T-helper 1 cell (primary cell): ENCODE measurements around the gene MAPKAPK3.

Experiments
- DNase-seq, 5 donors: peaks; one replicate each; pipeline ENCODE4 v3.0.0-alpha.2; 2012 to 2020
- total RNA-seq, 4 donors: gene quantifications; one replicate each; lab custom pipeline; 2026; lab: John Stamatoyannopoulos, UW

MAPKAPK3 gene
- 41.1 to 64.0 (median 50.9) reads per million in 4 donors for total RNA-seq

- peak in 2 of 5 donors; percentile 23 to 30 for DNase-seq
Measured at GRCh38 chr3:50617096-50617791, at the start of gene MAPKAPK3. Gene MAPKAPK3 (plus strand): TSS chr3:50617151. CDS start chr3:50617566, 415 bp downstream.

- peak; percentile 90 to 96 (median 92) for DNase-seq
Measured at GRCh38 chr3:50567386-50568167, 49.4 kb upstream of the MAPKAPK3 start, which contains the start of gene C3orf18. Gene C3orf18 (minus strand): TSS chr3:50567747. CDS start chr3:50565699, 2,048 bp downstream.

GRCh38 chr3:50568947-50569749, 47.8 kb upstream of the MAPKAPK3 start, which contains the start of gene HEMK1:
Gene HEMK1 (plus strand): TSS chr3:50569522. CDS start chr3:50571105, 1,583 bp downstream.
- peak; percentile 88 to 94 (median 92) for DNase-seq

- no peak for DNase-seq
Measured at GRCh38 chr3:50570508-50571279, 46.3 kb upstream of the MAPKAPK3 start.

- DNase-seq: no peak
Measured at GRCh38 chr3:50571486-50571885, 45.5 kb upstream of the MAPKAPK3 start.

GRCh38 chr3:50572158-50572557, 44.8 kb upstream of the MAPKAPK3 start:
- peak; percentile 57 to 88 (median 72) for DNase-seq

DNA sequence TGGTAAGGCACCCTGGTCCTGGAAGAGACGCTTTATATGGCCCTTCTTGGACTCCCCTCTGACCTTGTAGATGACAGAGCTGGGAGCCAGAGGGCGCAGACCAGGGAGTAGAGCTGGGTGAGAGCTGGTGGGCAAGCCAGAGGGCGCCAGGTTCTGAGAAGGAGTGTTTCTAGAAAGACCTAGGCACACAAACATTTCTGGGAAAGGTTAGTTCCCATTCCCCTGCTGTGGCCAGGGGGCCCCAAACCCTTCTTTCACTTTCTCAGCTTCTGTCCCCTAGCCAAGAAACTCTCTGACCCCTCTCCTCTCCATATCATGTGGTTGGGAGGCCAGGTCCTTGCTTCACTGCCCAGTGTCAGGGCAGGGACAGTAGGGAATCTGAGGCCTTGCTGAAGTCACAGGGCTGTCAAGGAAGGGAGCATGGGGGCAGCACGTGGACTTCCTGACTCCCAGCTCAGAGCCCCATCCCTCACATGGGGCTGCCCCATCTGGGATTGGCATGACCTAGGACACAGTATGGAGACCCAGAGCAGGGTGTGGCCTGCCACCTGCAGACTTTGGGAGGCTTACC, 44.1 kb upstream of the MAPKAPK3 start:
- peak in 1 of 5 donors; percentile 85 for DNase-seq

- DNase-seq: peak in 1 of 5 donors; percentile 99
Measured at GRCh38 chr3:50573566-50574443, 43.1 kb upstream of the MAPKAPK3 start.

DNA sequence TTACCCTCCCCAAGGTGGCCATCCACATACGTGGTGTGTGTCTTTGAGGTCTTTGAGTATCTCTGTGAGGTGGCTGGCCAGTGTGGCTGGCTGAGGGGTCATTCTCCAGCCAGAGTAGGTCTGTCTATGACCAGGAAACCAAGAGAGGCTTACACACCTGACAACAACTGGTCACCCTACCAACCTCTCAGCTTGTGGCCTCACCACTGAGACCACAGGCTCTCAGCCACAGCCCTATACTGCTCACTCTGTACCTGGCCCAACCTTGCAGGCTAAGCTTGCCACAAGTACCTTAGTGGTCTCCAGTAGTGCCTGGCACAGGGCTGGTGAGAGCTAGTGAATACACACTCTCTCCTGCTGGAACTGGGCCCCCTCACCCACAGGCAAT, 42.5 kb upstream of the MAPKAPK3 start:
- DNase-seq: peak in 1 of 5 donors; percentile 63

- DNase-seq: no peak
Measured at GRCh38 chr3:50575372-50575771, 41.6 kb upstream of the MAPKAPK3 start.

DNA sequence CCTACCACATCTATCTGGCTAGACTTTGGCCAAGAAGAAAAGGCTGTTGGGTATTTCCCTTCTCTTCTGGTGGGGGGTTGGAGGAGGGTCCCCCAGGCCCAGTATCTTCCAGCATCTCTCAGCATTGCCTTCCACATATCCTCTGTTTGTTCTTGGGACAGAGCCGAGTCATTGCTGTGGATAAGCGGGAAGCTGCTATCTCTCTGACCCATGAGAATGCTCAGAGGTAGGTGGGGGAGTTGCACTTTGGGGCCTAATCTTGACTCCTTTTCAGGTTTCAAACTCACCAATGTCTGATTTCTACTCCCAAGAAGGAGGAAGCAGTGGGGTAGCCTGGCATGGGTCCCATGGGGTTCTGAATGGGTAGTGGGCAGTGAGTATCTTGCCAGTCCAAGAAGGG, 39.6 kb upstream of the MAPKAPK3 start:
- no peak for DNase-seq

DNA sequence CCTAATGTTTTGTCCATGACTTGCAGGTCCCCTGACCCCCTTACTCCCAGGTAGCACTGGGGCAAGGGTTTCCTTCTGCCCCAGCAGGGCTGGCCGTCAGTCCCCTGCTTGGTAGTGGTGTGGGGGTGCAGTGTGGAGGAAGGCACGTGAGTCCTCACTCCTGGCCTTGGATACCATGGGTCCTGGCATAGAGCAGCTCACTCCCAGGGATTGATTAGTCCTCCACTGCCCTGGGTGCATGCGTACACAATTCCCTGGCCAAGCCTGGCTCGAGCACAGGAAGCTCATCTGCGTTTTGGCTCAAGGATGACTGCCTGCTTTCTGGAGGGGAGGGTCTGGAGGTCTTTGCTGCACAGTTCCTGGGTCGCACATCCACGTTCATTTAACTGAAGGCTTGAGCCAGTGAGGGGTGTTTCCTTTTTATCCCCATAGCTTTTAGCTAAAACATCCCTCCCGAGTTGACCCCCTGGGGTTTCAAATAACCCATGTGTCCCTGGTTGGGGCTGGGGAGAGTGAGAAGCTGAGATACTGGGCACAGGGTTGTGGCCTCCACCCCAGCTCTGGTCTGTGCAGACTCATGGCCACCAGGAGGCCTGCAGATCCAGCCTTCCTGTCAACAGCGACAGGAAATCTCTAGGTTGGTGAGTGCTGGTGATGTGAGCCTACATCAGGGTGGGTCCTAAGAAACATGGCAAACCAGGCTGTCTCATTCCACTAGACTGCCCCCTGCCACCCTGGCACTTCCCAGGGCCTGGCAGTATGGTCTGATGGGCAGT, 36.1 kb upstream of the MAPKAPK3 start:
- peak in 1 of 5 donors; percentile 44 for DNase-seq

GRCh38 chr3:50581459-50581842, 35.5 kb upstream of the MAPKAPK3 start:
- no peak for DNase-seq

DNA sequence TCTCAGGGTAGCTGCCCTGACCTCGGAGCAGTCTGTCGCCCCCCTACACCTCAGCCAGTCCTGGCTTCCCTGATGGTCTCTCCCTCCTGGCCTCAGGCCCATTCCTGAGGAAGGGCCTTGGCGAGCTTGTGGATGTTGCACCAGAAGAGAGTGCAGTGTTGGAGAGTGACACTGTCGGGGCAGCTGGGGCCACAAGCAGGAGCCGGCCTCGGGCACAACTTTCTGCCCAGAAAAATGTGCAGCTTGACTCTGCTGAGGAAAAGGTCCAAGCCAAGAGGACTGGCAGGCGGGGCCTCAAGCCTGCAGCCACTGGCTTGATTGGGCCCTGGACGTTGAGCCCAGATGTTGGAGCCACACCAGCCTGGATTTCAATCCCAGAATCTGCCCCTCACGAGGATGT, 34.9 kb upstream of the MAPKAPK3 start:
- DNase-seq: no peak

DNA sequence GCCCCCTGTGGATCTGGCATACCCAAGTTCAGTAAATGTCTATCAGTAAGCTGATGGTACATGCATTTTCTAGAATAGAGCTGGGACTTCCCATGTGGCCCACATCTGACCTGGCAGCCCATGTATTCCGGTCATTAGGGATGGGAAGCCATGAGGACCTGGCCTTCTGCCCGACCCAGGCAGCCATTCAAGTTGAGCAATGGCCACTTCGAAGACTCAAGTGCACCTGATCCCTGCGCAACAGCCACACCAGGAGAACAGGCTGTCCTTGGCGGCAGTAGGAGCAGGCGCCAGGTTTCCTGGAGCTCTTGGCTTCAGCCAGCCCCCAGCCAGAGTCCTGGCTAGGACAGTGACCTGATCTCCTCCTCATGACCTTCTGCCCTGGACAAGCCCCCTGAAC, 33.1 kb upstream of the MAPKAPK3 start:
- DNase-seq: no peak

DNA sequence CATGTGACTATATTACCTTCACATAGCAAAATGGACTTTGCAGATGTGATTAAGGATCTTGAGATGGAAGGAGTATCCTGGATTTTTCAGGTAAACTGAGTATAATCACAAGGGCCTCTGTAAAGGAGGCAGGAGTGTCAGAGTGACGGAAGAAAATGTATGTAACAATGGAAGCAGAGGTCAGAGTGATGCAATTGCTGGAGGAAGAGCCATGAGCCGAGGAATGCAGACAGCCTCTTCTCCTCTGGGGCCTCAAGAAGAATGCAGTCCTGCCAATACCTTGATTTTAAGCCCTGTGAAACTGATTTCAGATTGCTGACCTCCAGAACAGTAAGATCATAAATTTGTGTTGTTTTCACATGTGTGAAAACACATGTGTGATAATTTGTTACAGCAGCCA, 32.6 kb upstream of the MAPKAPK3 start:
- DNase-seq: no peak

DNA sequence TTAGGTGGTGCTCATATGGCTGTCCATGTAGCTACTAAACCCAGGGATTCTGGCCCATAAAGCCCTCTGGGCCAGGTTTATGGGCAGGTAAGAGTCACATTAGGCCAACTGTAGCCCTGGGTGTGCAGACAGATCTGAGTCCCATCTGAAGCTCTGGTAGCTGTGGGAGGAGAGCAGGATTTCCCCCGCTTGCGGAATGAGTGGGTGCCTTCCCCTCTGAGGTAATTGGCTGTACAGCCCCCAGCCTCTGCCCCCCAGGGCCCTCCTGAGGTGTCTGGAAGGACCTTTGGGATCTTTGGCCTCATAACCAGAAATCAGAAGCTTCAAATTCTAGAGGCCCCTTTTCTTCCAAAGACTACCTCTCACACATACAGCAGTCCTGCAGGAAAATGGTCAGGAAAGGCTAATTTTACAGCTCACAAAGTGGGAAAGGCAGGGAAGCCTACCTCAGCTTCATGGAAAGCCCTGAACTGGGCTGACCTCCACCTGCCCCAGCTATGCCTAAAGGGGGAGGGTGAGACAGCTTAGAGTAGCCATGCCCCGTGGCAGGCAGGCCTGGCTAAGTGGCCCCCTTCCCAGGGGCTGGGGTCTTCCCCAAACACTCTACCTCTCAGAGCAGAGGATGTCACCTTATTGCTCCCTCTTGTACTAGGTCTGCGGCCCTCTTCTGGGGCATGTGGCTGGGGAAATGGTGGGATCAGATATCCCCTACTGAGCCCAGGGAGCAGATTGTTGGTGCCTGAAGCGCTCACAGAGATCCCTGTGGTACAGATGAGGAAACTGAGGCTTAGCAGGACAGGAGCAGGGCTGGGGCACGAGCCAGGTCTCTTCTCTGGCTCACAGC, 30.8 kb upstream of the MAPKAPK3 start:
- DNase-seq: no peak

DNA sequence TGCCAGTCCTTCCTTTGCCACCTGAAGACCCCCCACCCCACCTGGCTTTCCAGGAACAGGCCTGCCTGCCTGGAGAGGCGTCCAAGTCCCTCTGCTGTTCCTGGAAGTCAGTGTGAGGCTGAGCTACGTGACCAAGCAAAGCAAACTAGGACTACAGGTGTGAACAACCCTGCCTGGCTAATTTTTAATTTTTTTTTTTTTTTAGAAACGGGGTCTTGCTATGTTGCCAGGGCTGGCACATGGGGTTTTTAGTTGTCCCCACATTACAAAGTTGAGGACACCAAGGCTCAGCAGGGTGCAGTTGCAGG, 30.2 kb upstream of the MAPKAPK3 start:
- no peak for DNase-seq

DNA sequence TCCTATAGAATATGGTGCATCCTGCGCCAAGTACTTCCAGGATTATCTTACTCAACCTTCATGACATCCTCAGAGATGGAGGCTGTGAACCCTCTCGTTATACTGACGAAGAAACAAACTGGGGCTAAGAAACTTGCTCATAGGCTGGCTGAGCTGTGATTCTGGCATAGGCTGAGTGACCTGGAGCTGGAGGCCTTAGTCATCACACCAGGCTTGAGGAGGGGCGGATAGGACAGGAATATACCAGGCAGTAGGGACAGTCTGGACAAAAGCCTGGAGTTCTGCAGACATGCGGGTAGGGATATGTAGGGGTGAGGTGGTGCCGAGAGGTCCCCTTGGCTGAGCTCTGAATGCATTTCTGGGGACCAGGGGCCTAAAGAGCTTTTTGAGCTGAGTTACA, 29.6 kb upstream of the MAPKAPK3 start:
- no peak for DNase-seq
